Activated CD4-positive, alpha-beta memory T cell treated with anti-CD3 and anti-CD28 coated beads, Interleukin-2, amount 10 ng/mL, durations not matched to agents 7 days and 5 days (primary cell): ENCODE data around the gene SIGLEC10. TPM values are rescaled to one million over a fixed set of nuclear protein-coding genes. Genes with fewer than 3 reads are reported as not detected.

Experiments
- CTCF ChIA-PET: fragments of 350-600 bp; sonication (Branson Sonifier 250); formaldehyde crosslinking; loops from one replicate; lab custom pipeline; 2021; ENCODE audit warnings: antibody characterized with exemption, inconsistent platforms; lab: Charles Lee
- POLR2A ChIA-PET: fragments of 350-600 bp; sonication (Branson Sonifier 250); formaldehyde crosslinking; loops from one replicate; lab custom pipeline; 2021; ENCODE audit warnings: antibody characterized with exemption; lab: Charles Lee
- DNase-seq: peaks from one replicate; pipeline ENCODE4 v3.0.0-alpha.2; 2020
- H3K27ac Mint-ChIP-seq: one replicate; pipeline ENCODE4 v1.8.0; 2021; ENCODE audit warnings: mild to moderate bottlenecking, mixed read lengths
- H3K27me3 Mint-ChIP-seq: one replicate; pipeline ENCODE4 v1.8.0; 2021; ENCODE audit warnings: mixed read lengths
- H3K36me3 Mint-ChIP-seq: one replicate; pipeline ENCODE4 v1.8.0; 2021; ENCODE audit warnings: low read depth, mixed read lengths
- H3K4me1 Mint-ChIP-seq: one replicate; pipeline ENCODE4 v1.8.0; 2021; ENCODE audit warnings: mixed read lengths
- H3K4me3 Mint-ChIP-seq: one replicate; pipeline ENCODE4 v1.8.0; 2021; ENCODE audit warnings: mild to moderate bottlenecking, mixed read lengths
- H3K9me3 Mint-ChIP-seq: one replicate; pipeline ENCODE4 v1.8.0; 2021; ENCODE audit warnings: mixed read lengths
- total RNA-seq, 2 experiments: library from RNA; stranded (reverse); gene quantifications; one replicate each; pipeline ENCODE4 v1.2.3, GENCODE V29; 2021

Gene SIGLEC10
- total RNA-seq, 2 experiments from 2014 or later, result 0.45 to 0.88 TPM

DNA sequence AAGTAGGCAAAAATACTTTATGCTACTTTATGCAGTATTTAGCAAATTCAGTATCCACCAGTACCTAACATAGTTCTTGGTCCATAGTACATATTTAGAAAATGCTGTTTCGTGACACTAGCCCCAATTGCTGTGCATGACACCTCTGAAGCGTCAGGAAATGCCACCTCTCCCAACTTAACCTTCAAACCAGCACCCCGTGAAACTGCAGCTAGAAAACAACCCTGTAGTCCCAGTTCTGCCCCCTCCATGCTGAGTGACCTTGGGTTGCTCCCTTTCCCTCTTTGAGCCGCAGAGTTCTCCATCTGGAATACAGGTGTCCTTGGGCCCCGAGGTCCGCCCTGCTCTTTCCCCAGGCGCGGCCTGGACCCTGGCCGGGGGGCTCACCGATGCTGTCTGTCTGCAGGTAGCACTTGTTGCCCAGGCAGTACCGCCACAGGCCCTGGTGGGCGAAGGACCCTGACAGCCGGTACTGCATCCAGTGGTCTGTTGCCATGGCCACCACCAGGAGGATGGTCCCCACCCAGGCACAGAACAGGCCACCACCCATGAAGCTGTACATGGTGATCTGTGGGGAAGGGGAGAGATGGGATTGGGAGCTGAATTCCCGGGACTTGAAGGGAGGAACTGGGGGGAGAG lies 30.4 kb downstream of the SIGLEC10 start:
- H3K9me3 Mint-ChIP-seq, result peaks cover 3% of the 10 kb centered on the region
- H3K27me3 Mint-ChIP-seq, result no peaks in the 10 kb centered on the region
- ChIA-PET CTCF (interaction anchor here (1.2 kb wide), 1 partner anchor 14 kb away, joined by 3 read pairs; the partner anchor contains the start of gene NKG7), POLR2A (interaction anchor here (1.0 kb wide), 1 partner anchor 15 kb away, joined by 4 read pairs; the partner anchor contains the start of gene NKG7)
- H3K4me3 Mint-ChIP-seq, result no peak overlapping the region
- peaks cover 36% of the 10 kb centered on the region for H3K4me1 Mint-ChIP-seq
- no peak for DNase-seq
- peak overlapping the region; percentile 48 for H3K27ac Mint-ChIP-seq
- peaks cover 4% of the 10 kb centered on the region for H3K36me3 Mint-ChIP-seq

DNA sequence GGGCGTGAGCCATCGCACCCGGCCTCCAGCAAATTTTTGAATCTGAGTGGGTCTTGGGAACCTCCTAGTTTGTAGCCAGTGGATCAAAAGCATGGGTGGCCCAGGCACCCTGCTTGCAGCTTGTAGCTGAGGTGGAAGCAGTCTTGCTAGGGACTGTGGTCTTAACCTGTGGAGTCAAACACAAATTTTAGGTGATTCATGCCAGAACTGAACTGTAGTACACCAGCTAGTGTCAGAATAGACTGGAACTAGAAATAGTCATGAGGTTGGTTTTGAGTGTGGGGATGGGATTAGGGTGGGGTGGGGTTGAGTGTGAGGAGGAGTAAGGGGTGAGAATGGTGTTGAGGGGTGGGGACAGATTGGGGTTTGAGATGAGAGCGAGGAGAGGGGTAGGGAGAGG lies 35.4 kb downstream of the SIGLEC10 start:
- no peaks in the 10 kb centered on the region for H3K27me3 Mint-ChIP-seq
- peaks cover 40% of the 10 kb centered on the region for H3K4me1 Mint-ChIP-seq
- H3K4me3 Mint-ChIP-seq, result no peak overlapping the region
- no peak overlapping the region for H3K27ac Mint-ChIP-seq
- peaks cover 10% of the 10 kb centered on the region for H3K36me3 Mint-ChIP-seq
- DNase-seq, result no peak
- ChIA-PET CTCF (interaction anchor here (1.6 to 2.1 kb wide), 2 partner anchors 8 to 14 kb away, joined by 6 to 7 read pairs; partner anchors contain the start of gene C19orf84), POLR2A (interaction anchor here (1.5 to 2.8 kb wide), 4 partner anchors 10 to 16 kb away, joined by 4 to 19 read pairs (median 10); partner anchors contain the start of gene NKG7)
- peaks cover 9% of the 10 kb centered on the region for H3K9me3 Mint-ChIP-seq

- H3K27ac Mint-ChIP-seq, result peak overlapping the region; percentile 51
- no peak for DNase-seq
- H3K4me3 Mint-ChIP-seq, result no peak overlapping the region
- CTCF ChIA-PET, result interaction anchor here (1.0 to 2.1 kb wide), 5 partner anchors 8 to 27 kb away, joined by 3 to 7 read pairs (median 5); partner anchors contain the start of genes C19orf84 and NKG7
- peaks cover 9% of the 10 kb centered on the region for H3K9me3 Mint-ChIP-seq
- H3K27me3 Mint-ChIP-seq, result no peaks in the 10 kb centered on the region
- peaks cover 49% of the 10 kb centered on the region for H3K4me1 Mint-ChIP-seq
- H3K36me3 Mint-ChIP-seq, result peaks cover 10% of the 10 kb centered on the region
- POLR2A ChIA-PET, result interaction anchor here (0.6 to 2.8 kb wide), 4 partner anchors 8 to 64 kb away, joined by 3 to 19 read pairs (median 10); partner anchors contain the start of gene NKG7
Observed at GRCh38 chr19:51380379-51380778, 37.1 kb downstream of the SIGLEC10 start.

GRCh38 chr19:51377422-51377821 lies 40.0 kb downstream of the SIGLEC10 start:
- CTCF ChIA-PET, result interaction anchor here (0.7 kb wide), 2 partner anchors 137 to 269 kb away, joined by 3 read pairs; no protein-coding TSS in a partner anchor
- no peak overlapping the region for H3K4me3 Mint-ChIP-seq
- no peak for DNase-seq
- POLR2A ChIA-PET, result interaction anchor here (0.7 to 2.7 kb wide), 2 partner anchors 11 to 17 kb away, joined by 3 to 21 read pairs; no protein-coding TSS in a partner anchor
- peaks cover 11% of the 10 kb centered on the region for H3K9me3 Mint-ChIP-seq
- H3K27me3 Mint-ChIP-seq, result no peaks in the 10 kb centered on the region
- H3K36me3 Mint-ChIP-seq, result peaks cover 10% of the 10 kb centered on the region
- no peak overlapping the region for H3K27ac Mint-ChIP-seq
- peaks cover 74% of the 10 kb centered on the region for H3K4me1 Mint-ChIP-seq

- Mint-ChIP-seq H3K9me3 (peaks cover 4% of the 10 kb centered on the region), H3K36me3 (peaks cover 17% of the 10 kb centered on the region), H3K4me1 (peaks cover 77% of the 10 kb centered on the region), H3K4me3 (peak overlapping the region; percentile 49), H3K27ac (peak overlapping the region; percentile 81), H3K27me3 (no peaks in the 10 kb centered on the region)
- CTCF ChIA-PET, result interaction anchor here (0.9 to 1.0 kb wide), 3 partner anchors 8 to 32 kb away, joined by 3 to 6 read pairs (median 3); no protein-coding TSS in a partner anchor
- DNase-seq, result peak; percentile 57
- POLR2A ChIA-PET, result interaction anchor here (1.0 to 2.7 kb wide), 3 partner anchors 8 to 36 kb away, joined by 3 to 21 read pairs (median 3); no protein-coding TSS in a partner anchor
Observed at GRCh38 chr19:51375504-51376221, 41.8 kb downstream of the SIGLEC10 start.

DNA sequence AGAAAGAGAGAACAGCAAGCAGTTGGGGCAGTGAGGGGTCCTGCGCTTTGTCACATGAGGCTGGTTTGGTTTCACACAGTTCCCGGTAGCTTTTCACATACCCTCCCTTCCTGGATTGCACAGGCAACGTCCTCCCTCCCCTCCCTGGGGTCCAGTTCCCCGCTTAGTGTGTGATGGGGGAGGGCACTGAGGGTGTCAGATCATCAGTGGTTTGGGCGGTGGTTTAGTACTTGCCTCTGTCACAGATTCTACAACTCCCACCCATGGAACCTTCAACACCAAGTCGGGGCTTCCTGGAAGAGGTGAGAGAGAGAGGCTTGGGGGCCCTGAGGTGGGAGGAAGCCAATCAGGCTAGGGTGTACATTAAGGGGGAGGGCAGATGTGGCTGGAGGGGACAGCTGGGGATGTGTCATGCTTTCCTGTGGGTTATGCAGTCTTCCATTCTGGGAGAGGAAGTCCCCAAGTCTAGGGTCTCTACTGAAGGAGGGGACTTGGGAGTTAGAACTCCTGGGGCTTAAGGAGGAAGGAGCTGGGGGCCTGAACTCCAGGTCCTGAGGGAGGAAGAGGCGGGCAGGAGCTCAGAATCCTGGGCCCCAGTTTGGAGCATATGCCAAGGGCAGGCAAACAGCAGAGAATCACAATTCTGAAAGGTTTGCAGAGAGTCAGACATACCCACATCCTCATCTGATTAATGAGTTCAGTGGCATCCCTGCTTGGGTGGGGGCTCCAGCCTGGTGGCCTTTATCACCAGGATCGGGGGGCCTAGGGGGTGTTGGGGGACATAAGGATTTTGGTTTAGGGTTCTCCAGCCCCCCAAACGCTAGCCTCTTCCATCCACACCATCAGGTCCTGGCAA lies 44.6 kb downstream of the SIGLEC10 start, which contains the start of gene NKG7:
Gene NKG7 (minus strand): TSS at position 6 of the 856 bp plus-strand sequence. CDS start 119 bp downstream, outside the sequence.
- peaks cover 83% of the 10 kb centered on the region for H3K4me1 Mint-ChIP-seq
- H3K36me3 Mint-ChIP-seq, result peaks cover 26% of the 10 kb centered on the region
- ChIA-PET POLR2A (interaction anchor here (0.9 to 8.4 kb wide), 11 partner anchors 8 to 120 kb away, joined by 3 to 207 read pairs (median 5); partner anchors contain the start of genes LIM2 and SIGLEC10), CTCF (interaction anchor here (0.8 to 2.7 kb wide), 8 partner anchors 8 to 288 kb away, joined by 3 to 16 read pairs (median 4); partner anchors contain the start of gene LIM2)
- DNase-seq, result peak; percentile 87
- no peaks in the 10 kb centered on the region for H3K27me3 Mint-ChIP-seq
- peak within 1 kb of the TSS; percentile 95 for H3K4me3 Mint-ChIP-seq
- H3K27ac Mint-ChIP-seq, result peak within 1 kb of the TSS; percentile 100
- H3K9me3 Mint-ChIP-seq, result peaks cover 4% of the 10 kb centered on the region

DNA sequence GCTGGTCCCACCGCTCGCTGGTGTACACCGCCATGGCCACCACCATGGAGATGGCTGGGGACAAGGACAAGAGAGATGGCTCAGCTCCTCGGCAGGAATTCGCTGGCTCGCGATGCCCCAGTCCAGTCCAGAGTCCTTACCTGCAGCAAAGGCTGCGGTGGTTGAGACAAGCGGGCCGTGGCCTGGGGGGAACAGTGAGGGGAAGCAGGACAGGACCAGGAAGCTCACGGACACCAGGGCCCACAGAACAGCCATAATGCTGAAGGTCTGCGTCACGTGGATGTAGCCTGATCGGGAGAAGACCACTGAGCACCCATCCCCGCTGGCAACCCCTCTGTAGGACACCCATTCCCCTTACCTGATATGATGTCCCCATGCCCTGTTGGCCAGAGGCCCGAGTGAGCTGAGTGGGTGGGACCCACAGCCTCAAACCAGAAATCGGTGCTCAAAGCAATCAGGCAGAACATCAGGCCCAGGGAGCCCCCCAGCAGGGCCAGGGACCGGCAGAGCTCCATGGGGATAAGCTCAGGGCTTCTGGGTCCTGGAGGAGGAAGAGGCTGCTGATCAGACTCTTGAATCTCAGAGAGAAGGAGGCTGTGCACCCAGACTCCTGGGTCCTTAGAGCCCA lies 45.3 kb downstream of the SIGLEC10 start:
- POLR2A ChIA-PET, result interaction anchor here (0.6 to 8.4 kb wide), 12 partner anchors 8 to 119 kb away, joined by 3 to 207 read pairs (median 4); partner anchors contain the start of genes LIM2 and SIGLEC10
- Mint-ChIP-seq H3K27ac (peak overlapping the region; percentile 100), H3K27me3 (no peaks in the 10 kb centered on the region), H3K4me3 (peak overlapping the region; percentile 95), H3K9me3 (peaks cover 4% of the 10 kb centered on the region), H3K4me1 (peaks cover 88% of the 10 kb centered on the region), H3K36me3 (peaks cover 29% of the 10 kb centered on the region)
- CTCF ChIA-PET, result interaction anchor here (0.8 to 2.7 kb wide), 8 partner anchors 9 to 289 kb away, joined by 3 to 16 read pairs (median 4); partner anchors contain the start of gene LIM2
- DNase-seq, result no peak

DNA sequence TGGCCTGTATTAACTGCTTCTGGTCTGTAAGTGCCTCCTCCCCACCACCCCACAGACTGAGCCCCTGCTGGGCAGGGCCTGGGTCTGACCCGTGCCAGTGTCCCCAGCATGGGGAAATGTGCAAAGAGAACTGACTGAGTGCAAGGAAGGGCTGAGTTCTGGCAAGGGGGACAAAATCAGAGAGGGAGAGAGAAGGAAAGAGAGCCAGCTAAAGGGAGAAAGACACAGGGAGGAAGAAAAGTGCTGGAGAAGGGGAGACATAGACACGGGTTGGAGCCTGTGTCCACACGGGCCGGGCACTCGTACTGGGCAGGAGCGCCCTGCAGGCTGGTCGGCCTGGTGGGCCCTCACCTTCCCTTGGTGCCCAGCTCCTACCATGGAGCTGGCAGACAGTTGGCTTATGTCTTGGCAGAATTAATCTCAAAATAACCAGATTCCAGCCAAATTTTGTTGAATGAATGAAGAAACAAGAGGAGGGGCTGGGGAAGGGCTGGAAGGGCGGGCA lies 46.2 kb downstream of the SIGLEC10 start:
- H3K36me3 Mint-ChIP-seq, result peaks cover 35% of the 10 kb centered on the region
- peaks cover 4% of the 10 kb centered on the region for H3K9me3 Mint-ChIP-seq
- POLR2A ChIA-PET, result interaction anchor here (1.2 to 8.4 kb wide), 6 partner anchors 10 to 24 kb away, joined by 3 to 207 read pairs (median 6); partner anchors contain the start of gene LIM2
- DNase-seq, result no peak
- H3K27me3 Mint-ChIP-seq, result no peaks in the 10 kb centered on the region
- peak overlapping the region; percentile 100 for H3K27ac Mint-ChIP-seq
- CTCF ChIA-PET, result interaction anchor here (1.2 to 2.7 kb wide), 4 partner anchors 23 to 290 kb away, joined by 4 to 16 read pairs (median 6); no protein-coding TSS in a partner anchor
- H3K4me1 Mint-ChIP-seq, result peaks cover 86% of the 10 kb centered on the region
- H3K4me3 Mint-ChIP-seq, result peak overlapping the region; percentile 95

- Mint-ChIP-seq H3K36me3 (peaks cover 35% of the 10 kb centered on the region), H3K4me1 (peaks cover 80% of the 10 kb centered on the region), H3K27me3 (no peaks in the 10 kb centered on the region), H3K4me3 (peak overlapping the region; percentile 95), H3K9me3 (peaks cover 4% of the 10 kb centered on the region), H3K27ac (peak overlapping the region; percentile 100)
- no peak for DNase-seq
- POLR2A ChIA-PET, result interaction anchor here (1.2 to 8.4 kb wide), 3 partner anchors 12 to 25 kb away, joined by 4 to 207 read pairs (median 4); partner anchors contain the start of gene LIM2
- CTCF ChIA-PET, result interaction anchor here (0.8 to 3.1 kb wide), 4 partner anchors 24 to 31 kb away, joined by 3 to 15 read pairs (median 6); no protein-coding TSS in a partner anchor
Observed at GRCh38 chr19:51370230-51370629, 47.2 kb downstream of the SIGLEC10 start.

DNA sequence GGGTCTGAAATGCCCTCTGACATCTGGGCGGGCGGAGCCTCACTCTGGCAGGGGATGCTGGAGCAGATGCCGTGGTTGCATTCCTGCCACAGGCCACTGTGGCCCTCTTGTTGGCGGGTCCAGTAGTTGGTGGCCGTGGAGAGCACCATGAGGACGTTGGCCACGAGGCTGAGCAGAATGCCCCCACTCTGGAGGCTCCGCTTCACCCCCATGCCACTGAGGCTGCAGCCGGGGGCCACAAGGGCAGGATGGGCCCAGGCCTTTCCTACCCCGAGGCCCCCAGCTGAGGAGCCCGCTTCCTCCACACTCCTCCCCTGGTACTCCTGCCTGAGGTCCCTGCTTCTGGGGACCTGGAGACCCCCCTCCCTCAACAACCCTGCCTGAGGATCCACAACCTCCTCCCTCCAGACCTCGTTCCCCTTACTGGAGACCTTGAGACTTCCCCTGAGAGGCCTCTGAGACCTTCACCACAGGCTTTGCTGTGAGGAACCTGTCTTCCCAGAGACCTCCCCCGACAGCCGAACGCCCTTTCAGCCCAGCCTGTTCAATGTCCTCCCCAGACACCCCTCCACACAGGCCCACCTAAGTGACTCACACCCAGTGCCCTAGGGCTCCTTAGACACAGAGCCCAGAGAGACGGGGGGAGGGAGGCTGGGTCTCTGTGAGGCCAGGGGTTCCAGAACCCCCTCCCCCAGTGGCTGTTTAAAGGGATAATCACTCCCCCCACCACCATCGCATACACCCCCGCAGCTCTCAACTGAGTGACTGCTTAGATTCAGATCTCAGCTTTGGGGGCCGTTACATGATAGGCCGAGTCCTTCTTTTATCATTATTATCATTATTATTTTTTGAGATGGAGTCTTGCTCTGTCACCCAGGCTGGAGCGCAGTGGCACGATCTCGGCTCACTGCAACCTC lies 48.8 kb downstream of the SIGLEC10 start, which contains the start of gene CLDND2:
Gene CLDND2 (minus strand): TSS at position 638 of the 917 bp plus-strand sequence. CDS start 426 bp downstream, at position 212.
- POLR2A ChIA-PET, result interaction anchor here (0.8 to 8.4 kb wide), 10 partner anchors 7 to 41 kb away, joined by 3 to 207 read pairs (median 4); partner anchors contain the start of gene VSIG10L
- peak within 1 kb of the TSS; percentile 100 for H3K27ac Mint-ChIP-seq

More for the DNA sequence above, 48.8 kb downstream of the SIGLEC10 start, which contains the start of gene CLDND2:
- peaks cover 4% of the 10 kb centered on the region for H3K9me3 Mint-ChIP-seq
- H3K4me1 Mint-ChIP-seq, result peaks cover 78% of the 10 kb centered on the region
- no peaks in the 10 kb centered on the region for H3K27me3 Mint-ChIP-seq
- peak within 1 kb of the TSS; percentile 95 for H3K4me3 Mint-ChIP-seq
- peak; percentile 20 for DNase-seq
- CTCF ChIA-PET, result interaction anchor here (1.1 to 3.1 kb wide), 3 partner anchors 7 to 29 kb away, joined by 3 to 15 read pairs (median 10); no protein-coding TSS in a partner anchor
- H3K36me3 Mint-ChIP-seq, result peaks cover 41% of the 10 kb centered on the region
